ENCODE results near the gene CLCN7. TPM values are rescaled to one million over a fixed set of nuclear protein-coding genes. Genes with fewer than 3 reads are reported as not detected.

CLCN7 gene
- total and polyA plus RNA-seq, 2 of the 4 experiments (the other 2 are of a cell fraction) = 10.8 to 45.2 TPM

GRCh38 chr16:1449201-1449788 is 25.5 kb downstream of the CLCN7 start:
- in situ Hi-C loops (cut with MboI; ENCODE audit: low sequenced_read_pairs) (no loop called here), dilution Hi-C loops (cut with HindIII; ENCODE audit: low sequenced_read_pairs, unreplicated experiment) (no loop called here), intact Hi-C loops (cut with micrococcal nuclease) (no loop called here)
- H3K4me3 ChIP-seq (ENCODE audit: insufficient read depth, low read depth, low read length) = no peak overlapping the region
- no peak overlapping the region for H2AK5ac ChIP-seq (ENCODE audit: low read depth, low read length)
- H3K27me3 ChIP-seq (ENCODE audit: control insufficient read depth, insufficient read depth, low read length) = no peaks in the 10 kb centered on the region
- no peak overlapping the region for H3K4me2 ChIP-seq (ENCODE audit: low read depth, low read length)
- no peak overlapping the region for H3K56ac ChIP-seq (ENCODE audit: extremely low read depth, insufficient read depth, low read length)
- no peak overlapping the region for H2BK15ac ChIP-seq (ENCODE audit: low read depth, low read length)
- no peak overlapping the region for H3K27ac ChIP-seq (ENCODE audit: insufficient read depth, low read length)
- no peak overlapping the region for H4K5ac ChIP-seq (ENCODE audit: low read depth, low read length)
- H2AK9ac ChIP-seq (replicated peaks; ENCODE audit: low read depth, low read length, poor library complexity) = peak overlapping the region; percentile 76
- no peaks in the 10 kb centered on the region for H4K20me1 ChIP-seq (ENCODE audit: insufficient read depth, low read length)
- H3K9me3 ChIP-seq (ENCODE audit: control insufficient read depth, insufficient read depth, low read length) = no peaks in the 10 kb centered on the region
- CTCF ChIA-PET = no interaction called here
- no peak overlapping the region for H3K9ac ChIP-seq (ENCODE audit: low read depth, low read length)
- H2BK20ac ChIP-seq (ENCODE audit: low read depth, low read length) = no peak overlapping the region
- no peak overlapping the region for H4K8ac ChIP-seq (ENCODE audit: low read depth in 2 of 2, low read length in 2 of 2)
- ATAC-seq (ENCODE audit: low read depth) = no peak
- no peaks in the 10 kb centered on the region for H3K9me1 ChIP-seq (ENCODE audit: insufficient read depth, low read length)
- POLR2A ChIA-PET (ENCODE audit: unreplicated experiment) = no interaction called here
- H3K4me1 ChIP-seq (ENCODE audit: control insufficient read depth, insufficient read depth, low read length) = no peaks in the 10 kb centered on the region
- no peak overlapping the region for H3K23ac ChIP-seq (ENCODE audit: low read depth, low read length)
- no peak for DNase-seq
- no peak overlapping the region for H3K4ac ChIP-seq (ENCODE audit: low read depth, low read length)
- no peak for TF ChIP-seq MAZ (IDR thresholded peaks at IDR 0.05; ENCODE audit: borderline replicate concordance, low read depth, low read length)
- no peak for TF ChIP-seq MXI1 (IDR thresholded peaks at IDR 0.05; ENCODE audit: borderline replicate concordance, low read depth, low read length)
- TF ChIP-seq BHLHE40 (IDR thresholded peaks at IDR 0.05; ENCODE audit: low read depth, low read length) = no peak
- TF ChIP-seq CTCF (conservative IDR thresholded peaks at IDR 0.05; ENCODE audit: low read depth, low read length) = no peak
- TF ChIP-seq NFE2L2 (IDR thresholded peaks at IDR 0.05; ENCODE audit: low read depth, low read length) = no peak
- no peak for TF ChIP-seq POLR2A (IDR thresholded peaks at IDR 0.05; ENCODE audit: low read depth, low read length)
- no peak for TF ChIP-seq RFX5 (IDR thresholded peaks at IDR 0.05; ENCODE audit: low read depth, low read length)
- no peak for TF ChIP-seq RAD21 (IDR thresholded peaks at IDR 0.05; ENCODE audit: low read length)
- no peak for TF ChIP-seq MAFK (IDR thresholded peaks at IDR 0.05; ENCODE audit: low read depth, low read length)
- TF ChIP-seq USF2 (IDR thresholded peaks at IDR 0.05; ENCODE audit: low read depth, low read length) = no peak
- no peak for TF ChIP-seq ELK1 (IDR thresholded peaks at IDR 0.05; ENCODE audit: borderline replicate concordance, low read depth, low read length)
- TF ChIP-seq CEBPB (IDR thresholded peaks at IDR 0.05; ENCODE audit: low read depth, low read length) = no peak
- TF ChIP-seq RCOR1 (IDR thresholded peaks at IDR 0.05; ENCODE audit: insufficient replicate concordance, low read length) = no peak
- no peak for TF ChIP-seq CHD1 (IDR thresholded peaks at IDR 0.05; ENCODE audit: low read depth, low read length)
- TF ChIP-seq SMC3 (IDR thresholded peaks at IDR 0.05; ENCODE audit: low read depth, low read length) = no peak
- TF ChIP-seq FOS (IDR thresholded peaks at IDR 0.05; ENCODE audit: low read depth, low read length) = no peak
- H3K18ac ChIP-seq (ENCODE audit: low read depth, low read length) = no peak overlapping the region
- peaks cover 43% of the 10 kb centered on the region for H3K36me3 ChIP-seq (ENCODE audit: control insufficient read depth, insufficient read depth, low read length)
- no peaks in the 10 kb centered on the region for H3K79me1 ChIP-seq (ENCODE audit: low read depth in 1 of 2, low read length in 2 of 2)
- H4K91ac ChIP-seq (ENCODE audit: insufficient read depth, low read depth, low read length) = no peak overlapping the region
- no peak overlapping the region for H2BK5ac ChIP-seq (ENCODE audit: low read depth, low read length, poor library complexity, severe bottlenecking)
- H2AFZ ChIP-seq (replicated peaks; ENCODE audit: low read length, poor library complexity) = no peak overlapping the region
- WGBS, 2 experiments (ENCODE audit: extremely low coverage in 2 of 2, insufficient read length in 1 of 2) = 97% methylated on average over 6 of the region's 25 CpGs; no CpG with 5 or more reads in 1 of the 2 experiments
- H3K14ac ChIP-seq (replicated peaks; ENCODE audit: low read depth, low read length) = no peak overlapping the region
- H2BK120ac ChIP-seq (ENCODE audit: low read depth, low read length) = no peak overlapping the region
- BruUV-seq (replicated peaks) = no TSS peak

All from IMR-90 (cell line).